Ishikawa (cell line): ENCODE results near the gene FAM177A1.

ENCODE experiments used
- CEBPB ChIP-seq: IDR thresholded peaks from 2 replicates; pipeline ENCODE4 v1.6.1; 2012
- EGR1 ChIP-seq: IDR thresholded peaks from 2 replicates; pipeline ENCODE4 v1.6.1; 2012
- FOXM1 ChIP-seq: IDR thresholded peaks from 2 replicates; pipeline ENCODE4 v1.6.1; 2012; ENCODE audit warnings: low read depth, borderline replicate concordance
- NFIC ChIP-seq: IDR thresholded peaks from 2 replicates; pipeline ENCODE4 v1.6.1; 2012
- RAD21 ChIP-seq: IDR thresholded peaks from 2 replicates; pipeline ENCODE4 v1.6.1; 2012; ENCODE audit warnings: low read depth
- TAF1 ChIP-seq: IDR thresholded peaks from 2 replicates; pipeline ENCODE4 v1.6.1; 2012; ENCODE audit warnings: low read depth, mild to moderate bottlenecking
- TCF12 ChIP-seq: IDR thresholded peaks from 2 replicates; pipeline ENCODE4 v1.6.1; 2012; ENCODE audit warnings: low read depth
- TEAD4 ChIP-seq: IDR thresholded peaks from 2 replicates; pipeline ENCODE4 v1.6.1; 2012
- YY1 ChIP-seq: IDR thresholded peaks from 2 replicates; pipeline ENCODE4 v1.6.1; 2012; ENCODE audit warnings: low read depth
- ZBTB7A ChIP-seq: IDR thresholded peaks from 2 replicates; pipeline ENCODE4 v1.6.1; 2012; ENCODE audit warnings: low read depth
- TF ChIP-seq, protein P1 (sequence below): IDR thresholded peaks from 2 replicates; pipeline ENCODE4 v1.6.1; 2012
- TF ChIP-seq, protein P2 (sequence below): IDR thresholded peaks from 2 replicates; pipeline ENCODE4 v1.6.1; 2012; ENCODE audit warnings: low read depth, mild to moderate bottlenecking
- TF ChIP-seq, protein P3 (sequence below): IDR thresholded peaks from 2 replicates; pipeline ENCODE4 v1.6.1; 2012

DNA sequence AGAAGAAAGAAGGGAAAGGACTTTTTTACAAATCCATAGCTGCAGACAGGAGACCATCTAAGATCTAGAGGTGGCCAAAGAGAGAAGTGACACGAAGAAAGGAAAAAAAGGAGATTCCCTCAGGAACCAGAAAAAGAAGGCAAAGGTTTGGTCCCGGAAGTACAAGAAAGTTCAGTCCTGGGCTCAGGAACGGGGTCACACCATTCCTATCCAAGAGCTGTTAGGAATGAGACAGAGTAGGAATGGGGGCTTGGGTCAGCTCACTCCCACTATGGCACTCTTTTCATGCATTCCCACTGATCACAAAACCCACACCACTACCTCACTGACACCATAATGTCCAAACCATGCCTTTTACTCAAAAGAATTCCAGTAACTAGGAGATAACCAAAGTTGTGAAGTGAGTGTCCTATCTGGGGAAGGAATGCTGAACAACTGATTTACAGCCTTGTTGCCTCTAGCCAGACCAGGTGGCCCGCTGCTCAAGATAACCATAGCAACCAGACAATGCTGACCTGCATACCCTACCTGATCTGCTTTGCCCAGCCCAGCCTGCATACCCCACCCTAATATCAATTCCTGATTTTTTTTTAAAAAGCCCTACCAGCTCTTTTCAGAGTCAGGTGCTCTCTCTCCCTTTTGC lies 67.4 kb downstream of the FAM177A1 start:
- TF ChIP-seq ZBTB7A, result no peak
- TF ChIP-seq FOXM1, result no peak
- TF ChIP-seq, protein P1, sequence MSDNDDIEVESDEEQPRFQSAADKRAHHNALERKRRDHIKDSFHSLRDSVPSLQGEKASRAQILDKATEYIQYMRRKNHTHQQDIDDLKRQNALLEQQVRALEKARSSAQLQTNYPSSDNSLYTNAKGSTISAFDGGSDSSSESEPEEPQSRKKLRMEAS, result no peak
- no peak for TF ChIP-seq CEBPB
- TF ChIP-seq, protein P2, sequence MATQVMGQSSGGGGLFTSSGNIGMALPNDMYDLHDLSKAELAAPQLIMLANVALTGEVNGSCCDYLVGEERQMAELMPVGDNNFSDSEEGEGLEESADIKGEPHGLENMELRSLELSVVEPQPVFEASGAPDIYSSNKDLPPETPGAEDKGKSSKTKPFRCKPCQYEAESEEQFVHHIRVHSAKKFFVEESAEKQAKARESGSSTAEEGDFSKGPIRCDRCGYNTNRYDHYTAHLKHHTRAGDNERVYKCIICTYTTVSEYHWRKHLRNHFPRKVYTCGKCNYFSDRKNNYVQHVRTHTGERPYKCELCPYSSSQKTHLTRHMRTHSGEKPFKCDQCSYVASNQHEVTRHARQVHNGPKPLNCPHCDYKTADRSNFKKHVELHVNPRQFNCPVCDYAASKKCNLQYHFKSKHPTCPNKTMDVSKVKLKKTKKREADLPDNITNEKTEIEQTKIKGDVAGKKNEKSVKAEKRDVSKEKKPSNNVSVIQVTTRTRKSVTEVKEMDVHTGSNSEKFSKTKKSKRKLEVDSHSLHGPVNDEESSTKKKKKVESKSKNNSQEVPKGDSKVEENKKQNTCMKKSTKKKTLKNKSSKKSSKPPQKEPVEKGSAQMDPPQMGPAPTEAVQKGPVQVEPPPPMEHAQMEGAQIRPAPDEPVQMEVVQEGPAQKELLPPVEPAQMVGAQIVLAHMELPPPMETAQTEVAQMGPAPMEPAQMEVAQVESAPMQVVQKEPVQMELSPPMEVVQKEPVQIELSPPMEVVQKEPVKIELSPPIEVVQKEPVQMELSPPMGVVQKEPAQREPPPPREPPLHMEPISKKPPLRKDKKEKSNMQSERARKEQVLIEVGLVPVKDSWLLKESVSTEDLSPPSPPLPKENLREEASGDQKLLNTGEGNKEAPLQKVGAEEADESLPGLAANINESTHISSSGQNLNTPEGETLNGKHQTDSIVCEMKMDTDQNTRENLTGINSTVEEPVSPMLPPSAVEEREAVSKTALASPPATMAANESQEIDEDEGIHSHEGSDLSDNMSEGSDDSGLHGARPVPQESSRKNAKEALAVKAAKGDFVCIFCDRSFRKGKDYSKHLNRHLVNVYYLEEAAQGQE, result no peak
- no peak for TF ChIP-seq NFIC
- TF ChIP-seq YY1, result no peak
- no peak for TF ChIP-seq RAD21
- TF ChIP-seq, protein P3, sequence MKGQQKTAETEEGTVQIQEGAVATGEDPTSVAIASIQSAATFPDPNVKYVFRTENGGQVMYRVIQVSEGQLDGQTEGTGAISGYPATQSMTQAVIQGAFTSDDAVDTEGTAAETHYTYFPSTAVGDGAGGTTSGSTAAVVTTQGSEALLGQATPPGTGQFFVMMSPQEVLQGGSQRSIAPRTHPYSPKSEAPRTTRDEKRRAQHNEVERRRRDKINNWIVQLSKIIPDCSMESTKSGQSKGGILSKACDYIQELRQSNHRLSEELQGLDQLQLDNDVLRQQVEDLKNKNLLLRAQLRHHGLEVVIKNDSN, result no peak
- no peak for TF ChIP-seq TCF12
- TF ChIP-seq EGR1, result no peak
- no peak for TF ChIP-seq TAF1
- TF ChIP-seq TEAD4, result no peak
